ENCODE data around the gene ASCC2.
A peak's percentile ranks its signal among the peaks of the same experiment; 100 is the strongest.

The ASCC2 gene

DNA sequence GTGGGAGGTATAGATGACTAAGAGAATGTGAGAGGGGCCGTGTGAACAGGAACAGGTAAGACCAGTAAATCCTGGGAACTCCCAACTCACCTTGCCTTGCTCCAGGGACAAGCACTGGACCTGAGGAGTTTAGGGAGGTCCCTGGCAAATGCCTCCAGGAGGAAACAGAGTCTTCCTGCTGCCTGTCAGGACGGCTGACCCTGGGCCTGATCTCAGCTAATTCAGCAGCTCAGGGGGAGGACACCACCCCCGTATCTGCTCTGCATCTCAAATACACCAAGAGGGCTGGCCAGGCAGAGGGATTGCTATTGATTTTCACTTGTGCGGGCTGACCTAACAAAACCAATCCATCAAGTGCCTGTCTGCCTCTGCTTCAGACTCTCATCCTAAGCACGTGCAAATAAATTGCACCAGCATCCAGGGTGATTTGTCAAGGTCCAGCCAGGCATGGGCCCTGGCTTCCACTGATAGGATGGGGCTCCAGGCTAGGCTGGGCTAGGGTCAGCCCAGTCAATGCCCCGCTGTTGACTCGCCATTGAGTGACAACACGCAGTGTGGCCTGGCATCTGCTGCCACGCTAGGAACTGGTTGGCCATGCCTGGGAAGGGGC lies 50.6 kb downstream of the ASCC2 start:
- no peak for DNase-seq (ENCODE audit: low read depth in 2 of 2)

DNA sequence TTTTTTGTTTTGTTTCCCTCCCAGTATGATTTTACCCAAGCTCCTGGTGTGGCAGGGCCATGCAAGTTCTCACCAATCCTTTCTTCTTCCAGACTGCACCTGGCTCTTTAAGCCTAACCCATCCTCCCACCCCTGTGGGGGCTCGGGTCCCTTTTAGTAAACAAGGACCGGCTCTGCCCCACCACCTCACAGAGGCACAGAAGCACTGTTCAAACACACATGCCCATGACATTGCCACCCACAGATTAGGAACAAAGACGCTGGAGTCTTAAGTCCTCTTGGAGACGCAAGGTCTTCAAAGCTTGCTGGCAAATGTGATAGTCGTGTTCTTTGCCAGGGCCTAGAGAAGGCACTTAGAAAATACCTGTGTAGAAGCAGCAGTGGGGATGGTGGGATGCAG lies 52.0 kb downstream of the ASCC2 start:
- DNase-seq (ENCODE audit: low read depth in 2 of 2) = no peak

- DNase-seq (ENCODE audit: low read depth in 2 of 2) = no peak
Observed at GRCh38 chr22:29784451-29785361, 53.4 kb downstream of the ASCC2 start.

GRCh38 chr22:29782061-29782845 lies 55.8 kb downstream of the ASCC2 start:
- DNase-seq (ENCODE audit: low read depth in 2 of 2) = no peak

GRCh38 chr22:29780748-29781676 lies 57.1 kb downstream of the ASCC2 start:
- DNase-seq (ENCODE audit: low read depth in 2 of 2) = no peak

- no peak for DNase-seq (ENCODE audit: low read depth in 2 of 2)
Observed at GRCh38 chr22:29780220-29780619, 57.9 kb downstream of the ASCC2 start.

DNA sequence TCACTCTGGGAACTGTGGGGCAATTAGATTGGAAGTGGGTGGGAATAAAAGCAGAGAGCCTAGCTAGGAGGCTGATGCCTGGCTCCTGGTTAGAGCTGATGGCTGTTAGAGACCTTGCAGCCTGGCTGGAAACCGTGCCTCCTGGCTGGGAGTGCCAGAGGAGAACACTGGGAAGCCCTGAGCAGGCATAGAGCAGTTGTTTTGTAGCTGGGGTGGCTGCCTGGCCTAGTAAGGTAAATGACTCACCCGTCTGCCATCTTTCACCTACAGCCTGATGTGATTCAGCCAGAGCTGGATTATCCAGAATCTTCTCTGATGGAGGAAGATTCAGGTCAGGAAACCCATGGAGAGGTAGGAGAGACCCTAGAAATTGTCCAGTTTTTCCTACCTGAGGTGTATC lies 64.8 kb downstream of the ASCC2 start:
- no peak for DNase-seq (ENCODE audit: low read depth in 2 of 2)

DNA sequence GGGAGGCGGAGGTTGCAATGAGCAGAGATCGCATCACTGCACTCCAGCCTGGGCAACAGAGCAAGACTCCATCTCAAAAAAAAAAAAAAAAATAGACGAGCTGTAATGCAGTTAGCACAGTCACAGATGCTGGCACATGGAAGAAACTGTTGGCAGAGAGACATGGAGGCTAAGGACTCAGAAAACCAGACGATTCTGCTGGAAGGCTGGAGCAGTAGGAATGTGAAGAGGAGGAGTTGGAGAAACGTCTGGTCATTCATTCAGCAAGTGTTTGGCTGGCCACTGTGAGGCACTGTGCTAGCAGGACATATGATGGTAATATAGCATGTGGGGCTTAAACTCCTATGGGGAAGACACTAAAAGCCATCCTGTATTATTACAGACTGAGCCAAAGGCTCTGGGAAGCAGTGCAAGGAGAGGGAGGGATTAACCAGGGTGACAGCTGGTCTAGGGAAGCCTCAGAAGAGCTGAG lies 65.9 kb downstream of the ASCC2 start:
- no peak for DNase-seq (ENCODE audit: low read depth in 2 of 2)

- no peak for DNase-seq (ENCODE audit: low read depth in 2 of 2)
Observed at GRCh38 chr22:29769723-29770321, 68.3 kb downstream of the ASCC2 start.

DNA sequence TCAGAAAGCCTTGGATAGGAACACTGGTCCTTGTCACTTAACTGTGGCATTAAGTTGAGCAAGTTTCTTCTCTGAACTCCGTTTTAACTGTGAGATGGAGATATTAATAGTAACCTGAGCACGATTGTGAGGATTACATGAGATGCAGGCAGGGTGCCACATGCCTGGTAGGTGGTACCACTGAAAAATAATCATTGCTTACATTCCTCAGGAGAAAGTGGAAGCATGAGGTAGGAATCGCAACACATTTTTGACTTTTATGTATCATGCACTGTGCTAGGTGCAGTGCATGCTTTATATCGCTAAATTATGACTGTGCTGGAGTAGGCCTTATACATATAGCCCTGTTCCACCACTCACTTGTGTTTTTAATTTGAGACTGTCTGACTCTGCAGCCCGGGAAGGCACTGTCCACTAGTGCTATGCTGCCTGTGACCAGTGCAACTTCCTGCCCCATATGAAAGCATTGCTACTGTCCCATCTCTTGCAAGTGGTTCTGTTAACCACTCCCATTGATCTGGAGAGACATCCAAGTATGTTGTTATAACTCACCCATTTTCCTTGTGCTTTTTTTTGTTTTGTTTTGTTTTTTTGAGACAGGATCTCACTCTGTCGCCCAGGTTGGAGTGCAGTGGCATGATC lies 69.9 kb downstream of the ASCC2 start:
- no peak for DNase-seq (ENCODE audit: low read depth in 2 of 2)

DNA sequence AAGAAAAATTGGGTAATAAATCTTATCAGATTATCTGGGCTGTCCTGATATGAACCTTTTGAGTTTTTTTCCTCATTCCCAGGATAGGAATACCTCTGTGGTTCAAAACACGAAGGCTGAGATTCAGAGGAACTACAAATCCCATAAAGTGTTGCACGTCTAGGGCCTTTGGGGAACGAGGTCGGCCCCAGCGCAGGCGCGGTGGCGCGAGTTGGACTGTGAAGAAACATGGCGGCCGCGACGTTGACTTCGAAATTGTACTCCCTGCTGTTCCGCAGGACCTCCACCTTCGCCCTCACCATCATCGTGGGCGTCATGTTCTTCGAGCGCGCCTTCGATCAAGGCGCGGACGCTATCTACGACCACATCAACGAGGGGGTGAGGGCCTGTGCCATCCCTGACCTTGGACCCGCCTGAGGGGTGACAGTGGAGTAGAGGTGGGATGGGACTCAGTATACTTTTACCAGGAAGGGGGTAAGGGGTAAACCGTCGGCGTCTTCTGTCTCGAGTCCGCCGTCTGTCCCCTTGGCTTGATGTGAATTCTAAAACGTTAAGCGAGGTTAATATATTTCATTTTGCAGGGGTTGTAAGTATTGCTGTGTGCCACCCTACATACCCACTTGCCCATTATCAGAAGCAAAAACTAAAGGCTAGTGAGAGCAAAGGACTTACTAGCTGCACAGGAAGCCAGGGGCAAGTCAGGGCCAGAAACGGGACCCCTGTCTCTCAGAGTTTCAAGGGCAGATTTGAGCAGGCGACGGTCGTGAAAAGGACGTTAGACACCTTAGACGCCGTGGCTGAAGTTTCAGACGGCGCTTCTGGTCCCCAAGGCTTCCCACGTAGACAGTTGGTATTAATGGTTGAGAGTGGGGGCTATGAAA lies 70.7 kb downstream of the ASCC2 start, which contains the start of gene UQCR10:
Gene UQCR10, plus strand, starts transcription at position 199 of the 881 bp plus-strand sequence. Its CDS starts 30 bp downstream, at position 229.
- peak; percentile 79 to 89 for DNase-seq (ENCODE audit: low read depth in 2 of 2)

DNA sequence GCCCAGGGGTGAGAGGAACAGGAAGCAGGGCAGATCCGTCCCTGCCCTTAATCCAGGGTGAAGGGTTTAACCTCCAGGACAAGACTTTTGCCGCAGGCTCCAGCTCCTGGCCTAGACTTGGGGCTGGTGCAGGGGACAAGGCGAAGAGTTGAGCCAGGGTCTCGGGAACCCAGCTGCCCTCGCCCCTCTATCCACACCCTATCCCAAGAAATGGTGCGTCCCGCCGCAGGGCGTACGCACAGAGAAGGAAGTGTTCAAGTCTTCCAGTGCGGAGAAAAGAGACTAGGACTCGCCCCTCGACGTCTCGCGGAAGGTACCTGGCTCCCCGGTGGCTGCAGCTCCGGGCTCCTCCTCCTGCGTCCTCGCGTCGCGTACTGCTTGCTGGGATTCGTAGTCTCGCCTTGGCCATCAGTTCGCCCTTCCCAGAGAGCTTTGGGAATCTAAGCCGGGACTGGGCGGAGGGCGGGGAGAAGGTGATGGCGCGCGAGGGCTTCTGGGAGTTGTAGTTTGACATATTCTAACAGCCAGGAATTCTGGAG lies 71.4 kb downstream of the ASCC2 start, which contains the start of gene ZMAT5:
Gene ZMAT5, minus strand, starts transcription at position 376 of the 539 bp plus-strand sequence. CDS start 18,463 bp downstream, outside the sequence.
- peak; percentile 83 to 89 for DNase-seq (ENCODE audit: low read depth in 2 of 2)

GRCh38 chr22:29765905-29766631 lies 72.0 kb downstream of the ASCC2 start:
- peak in 1 of 2 experiments; percentile 4 for DNase-seq (ENCODE audit: low read depth in 2 of 2)

DNA sequence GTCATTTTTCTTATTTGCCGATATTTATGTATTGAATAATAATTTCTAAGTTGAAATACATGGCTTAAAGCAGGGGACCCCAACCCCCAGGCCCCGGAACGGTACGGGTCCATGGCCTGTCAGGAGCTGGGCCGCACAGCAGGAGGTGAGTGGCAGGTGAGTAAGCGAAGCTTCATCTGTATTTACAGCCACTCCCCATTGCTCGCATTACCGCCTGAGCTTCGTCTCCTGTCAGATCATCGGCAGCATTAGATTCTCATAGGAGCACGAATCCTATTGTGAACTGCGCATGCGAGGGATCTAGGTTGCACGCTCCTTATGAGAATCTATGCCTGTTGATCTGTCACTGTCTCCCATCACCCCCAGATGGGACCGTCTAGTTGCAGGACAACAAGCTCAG lies 75.8 kb downstream of the ASCC2 start:
- no peak for DNase-seq (ENCODE audit: low read depth in 2 of 2)

- DNase-seq (ENCODE audit: low read depth in 2 of 2) = no peak
Observed at GRCh38 chr22:29758959-29759358, 79.1 kb downstream of the ASCC2 start.

- no peak for DNase-seq (ENCODE audit: low read depth in 2 of 2)
Observed at GRCh38 chr22:29758068-29758622, 79.9 kb downstream of the ASCC2 start.

- DNase-seq (ENCODE audit: low read depth in 2 of 2) = no peak
Observed at GRCh38 chr22:29757096-29757495, 81.0 kb downstream of the ASCC2 start.

- no peak for DNase-seq (ENCODE audit: low read depth in 2 of 2)
Observed at GRCh38 chr22:29756341-29756740, 81.7 kb downstream of the ASCC2 start.
